Measurements from ENCODE around the gene ZNF683. TPM values are rescaled to one million over a fixed set of nuclear protein-coding genes. Genes with fewer than 3 reads are reported as not detected.
"Not testable (repeated sequence)": the region's sequence is repeated elsewhere in the genome, so short reads cannot be mapped to it uniquely, and the experiment has no call there.

The ZNF683 gene
- total and polyA plus RNA-seq, 4 donors = 0.09 to 0.17 TPM; not detected in 2

- no peak for DNase-seq (ENCODE audit: low spot score)
- Histone ChIP-seq H3K4me1 (ENCODE audit: control insufficient read depth in 4 of 4, insufficient read depth in 4 of 4, low read length in 3 of 4) (no peaks in the 10 kb centered on the region), H3K27me3 (ENCODE audit: control insufficient read depth in 4 of 4, insufficient read depth in 4 of 4, low read length in 3 of 4) (no peaks in the 10 kb centered on the region), H3K9ac (ENCODE audit: low read depth in 1 of 2, low read length in 2 of 2) (no peak overlapping the region), H3K4me3 (ENCODE audit: low read depth in 1 of 3, low read length in 3 of 3) (no peak overlapping the region), H3K9me3 (ENCODE audit: control insufficient read depth in 4 of 4, low read length in 3 of 4) (no peaks in the 10 kb centered on the region), H3K27ac (ENCODE audit: low read depth in 1 of 2, low read length in 2 of 2) (no peak overlapping the region), H3K36me3 (ENCODE audit: control insufficient read depth in 4 of 4, insufficient read depth in 3 of 4, low read depth in 1 of 4, low read length in 3 of 4) (no peaks in the 10 kb centered on the region)
- TF ChIP-seq NR2F2 (IDR thresholded peaks at IDR 0.05) = no peak
- no peak for TF ChIP-seq RAD21 (IDR thresholded peaks at IDR 0.05)
- no peak for TF ChIP-seq ZBTB33 (IDR thresholded peaks at IDR 0.05)
- no peak for TF ChIP-seq RXRA (IDR thresholded peaks at IDR 0.05)
- TF ChIP-seq REST (IDR thresholded peaks at IDR 0.05) = no peak
- TF ChIP-seq GABPA (IDR thresholded peaks at IDR 0.05 in 1 of 2, conservative IDR thresholded peaks at IDR 0.05 in 1 of 2) = no peak
- TF ChIP-seq SP1 (IDR thresholded peaks at IDR 0.05) = no peak
- no peak for TF ChIP-seq MAX (IDR thresholded peaks at IDR 0.05)
- no peak for TF ChIP-seq HNF4G (IDR thresholded peaks at IDR 0.05)
- TF ChIP-seq HNF4A (conservative IDR thresholded peaks at IDR 0.05) = no peak
- no peak for TF ChIP-seq FOXA2 (IDR thresholded peaks at IDR 0.05)
- no peak for TF ChIP-seq CTCF (IDR thresholded peaks at IDR 0.05; ENCODE audit: low read depth, low read length, missing input control)
- TF ChIP-seq FOXA1 (IDR thresholded peaks at IDR 0.05) = no peak
- no peak for TF ChIP-seq JUND (IDR thresholded peaks at IDR 0.05)
- WGBS = 67% methylated on average over 6 of the region's 6 CpGs
These were observed 2.5 kb upstream of the ZNF683 start for GRCh38 chr1:26375081-26375480.

GRCh38 chr1:26374361-26374760, 1.8 kb upstream of the ZNF683 start:
- 54% methylated on average over 2 of the region's 2 CpGs for WGBS
- not testable (repeated sequence) for H3K4me3 ChIP-seq (ENCODE audit: low read depth in 1 of 3, low read length in 3 of 3); DNase-seq (ENCODE audit: low spot score)

More at GRCh38 chr1:26374361-26374760, 1.8 kb upstream of the ZNF683 start:
- H3K4me1 ChIP-seq (ENCODE audit: control insufficient read depth in 4 of 4, insufficient read depth in 4 of 4, low read length in 3 of 4); H3K27me3 ChIP-seq (ENCODE audit: control insufficient read depth in 4 of 4, insufficient read depth in 4 of 4, low read length in 3 of 4); H3K9ac ChIP-seq (ENCODE audit: low read depth in 1 of 2, low read length in 2 of 2); H3K36me3 ChIP-seq (ENCODE audit: control insufficient read depth in 4 of 4, insufficient read depth in 3 of 4, low read depth in 1 of 4, low read length in 3 of 4); H3K27ac ChIP-seq (ENCODE audit: low read depth in 1 of 2, low read length in 2 of 2); H3K9me3 ChIP-seq (ENCODE audit: control insufficient read depth in 4 of 4, low read length in 3 of 4): not testable (repeated sequence)

Measured in liver (tissue), 9 donors.